Occipital lobe (tissue), 2 donors: ENCODE measurements around the gene ITGB2. TPM values are rescaled to one million over a fixed set of nuclear protein-coding genes. Genes with fewer than 3 reads are reported as not detected.

ENCODE experiments used
- DNase-seq: peaks from one replicate; lab custom pipeline; 2025; lab: John Stamatoyannopoulos, UW
- total RNA-seq: library from RNA; depleted of rRNA; stranded (reverse); fragments of >200 nt; gene quantifications from one replicate; pipeline ENCODE4 v1.2.3, GENCODE V29; 2014

ITGB2 gene
- total RNA-seq, 1 donor from 2014 or later: 9.2 TPM

DNA sequence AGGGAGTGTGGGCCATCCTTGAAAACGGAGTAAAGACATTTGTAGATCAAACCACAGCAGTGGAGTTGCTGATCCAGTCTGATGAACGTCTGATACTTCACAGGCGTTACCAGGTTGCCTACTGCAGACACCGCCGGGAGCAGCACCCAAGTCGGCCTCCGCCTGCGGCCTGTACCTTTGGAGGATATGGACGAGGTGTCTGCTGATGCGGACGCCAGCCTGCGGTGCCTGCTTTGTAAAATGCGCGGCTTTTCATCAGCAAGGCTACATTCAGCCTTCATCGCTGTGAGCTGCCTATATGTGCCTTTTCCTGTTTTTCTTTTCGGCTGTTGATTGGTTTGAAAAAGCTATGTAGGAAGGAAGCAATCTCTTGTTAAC is 35.1 kb upstream of the ITGB2 start:
- no peak for DNase-seq

DNA sequence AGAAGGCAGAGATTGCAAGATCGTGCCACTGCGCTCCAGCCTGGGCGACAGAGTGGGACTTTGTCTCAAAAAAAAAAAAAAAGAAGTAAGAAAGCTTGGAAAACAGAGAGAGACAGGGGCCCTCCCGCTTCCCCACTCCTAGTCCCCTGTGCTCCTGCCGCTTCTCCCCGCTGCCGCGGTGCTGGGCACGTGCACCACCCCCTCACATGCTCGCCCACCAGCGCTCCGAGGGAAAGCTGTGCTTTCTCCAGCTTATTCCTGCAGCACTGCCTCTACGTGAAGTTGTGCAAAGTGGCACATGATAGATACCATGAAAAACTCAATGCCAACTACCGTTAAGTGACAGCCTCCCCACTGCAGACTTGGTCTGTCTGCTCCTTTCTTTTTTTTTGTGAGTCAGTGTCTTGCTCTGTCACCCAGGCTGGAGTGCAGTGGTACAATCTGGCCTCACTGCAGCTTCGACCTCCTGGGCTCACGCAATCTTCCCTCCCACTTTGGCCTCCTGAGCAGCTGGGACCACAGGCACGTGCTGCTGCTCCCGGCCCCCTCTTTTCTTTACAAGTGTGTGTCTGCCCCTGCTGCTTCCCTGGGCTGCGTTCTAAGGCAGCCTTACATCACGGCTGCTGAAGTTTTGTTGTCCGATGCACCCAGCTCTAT is 34.6 kb upstream of the ITGB2 start:
- no peak for DNase-seq

DNA sequence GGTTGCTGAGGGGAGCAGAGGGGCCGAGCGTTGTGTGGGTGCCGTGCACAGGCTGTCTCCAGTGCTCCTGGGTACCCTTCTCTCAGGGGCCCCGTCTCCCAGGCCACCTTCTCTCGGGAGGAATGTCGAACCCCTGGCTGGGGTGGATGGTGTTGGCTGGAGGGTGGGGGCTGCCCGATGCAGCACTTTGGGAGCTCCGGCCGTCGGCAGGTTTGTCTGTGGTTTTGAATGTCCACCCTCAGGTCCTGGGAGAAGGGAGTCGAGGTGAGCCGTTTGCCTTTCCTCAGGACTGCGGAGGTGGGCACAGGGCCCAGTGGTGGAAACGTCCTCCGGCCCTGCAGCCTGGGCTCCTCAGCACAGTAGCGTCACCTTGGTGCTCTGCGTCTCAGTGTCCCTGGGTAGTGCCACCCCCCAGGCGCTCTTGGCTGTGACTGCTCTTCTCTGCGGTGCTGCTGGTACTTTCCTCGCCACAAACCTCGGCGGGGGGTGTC is 33.6 kb upstream of the ITGB2 start:
- no peak for DNase-seq

DNA sequence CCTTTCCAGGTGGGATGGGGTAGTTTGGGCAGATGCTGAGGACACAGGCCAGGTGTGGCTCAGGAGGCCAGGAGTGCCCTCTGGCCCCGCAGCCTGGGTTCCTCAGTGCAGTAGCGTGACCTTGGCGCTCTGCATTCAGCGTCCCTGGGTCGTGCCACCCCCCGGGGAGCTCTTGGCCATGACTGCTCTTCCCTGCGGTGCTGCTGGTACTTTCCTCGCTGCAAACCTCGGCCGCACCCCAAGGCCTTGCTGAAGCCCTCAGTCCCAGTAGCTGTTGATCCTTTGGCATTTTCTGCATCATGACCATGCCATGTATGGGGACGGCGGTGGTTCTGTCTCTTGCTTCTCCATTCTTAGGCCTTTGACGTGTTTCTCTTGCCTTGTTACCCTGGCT is 32.9 kb upstream of the ITGB2 start:
- DNase-seq: no peak

DNA sequence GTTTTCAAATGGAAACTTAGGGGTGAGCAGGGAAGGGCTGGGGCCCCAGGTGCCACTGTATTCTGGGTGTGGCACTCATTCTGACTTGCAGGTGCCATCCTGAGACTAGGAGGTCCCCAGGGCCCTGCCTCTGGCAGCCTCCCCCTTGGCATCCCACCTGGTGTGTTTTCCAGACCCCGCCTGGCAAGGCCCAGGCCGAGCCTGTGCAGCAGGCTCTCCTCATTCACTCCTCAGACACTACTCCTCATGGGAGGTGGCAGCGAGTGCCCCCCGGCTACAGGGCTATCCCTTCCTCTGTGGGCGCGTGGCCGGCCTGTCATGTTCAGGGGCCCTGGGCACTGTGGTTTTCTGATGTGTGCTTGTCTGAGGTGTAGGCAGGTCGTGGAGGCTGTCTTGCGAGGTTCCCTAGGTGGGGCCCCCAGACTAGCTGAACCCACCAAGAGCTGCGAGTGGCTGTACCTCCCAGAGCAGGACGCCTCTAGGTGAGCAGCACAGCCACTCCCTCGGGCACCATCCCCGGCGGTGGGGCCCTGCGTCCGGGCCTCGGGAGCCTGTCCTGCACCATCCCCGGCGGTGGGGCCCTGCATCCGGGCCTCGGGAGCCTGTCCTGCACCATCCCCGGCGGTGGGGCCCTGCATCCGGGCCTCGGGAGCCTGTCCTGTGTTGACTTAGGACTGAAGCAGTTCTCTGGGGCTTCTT is 32.4 kb upstream of the ITGB2 start:
- no peak for DNase-seq

DNA sequence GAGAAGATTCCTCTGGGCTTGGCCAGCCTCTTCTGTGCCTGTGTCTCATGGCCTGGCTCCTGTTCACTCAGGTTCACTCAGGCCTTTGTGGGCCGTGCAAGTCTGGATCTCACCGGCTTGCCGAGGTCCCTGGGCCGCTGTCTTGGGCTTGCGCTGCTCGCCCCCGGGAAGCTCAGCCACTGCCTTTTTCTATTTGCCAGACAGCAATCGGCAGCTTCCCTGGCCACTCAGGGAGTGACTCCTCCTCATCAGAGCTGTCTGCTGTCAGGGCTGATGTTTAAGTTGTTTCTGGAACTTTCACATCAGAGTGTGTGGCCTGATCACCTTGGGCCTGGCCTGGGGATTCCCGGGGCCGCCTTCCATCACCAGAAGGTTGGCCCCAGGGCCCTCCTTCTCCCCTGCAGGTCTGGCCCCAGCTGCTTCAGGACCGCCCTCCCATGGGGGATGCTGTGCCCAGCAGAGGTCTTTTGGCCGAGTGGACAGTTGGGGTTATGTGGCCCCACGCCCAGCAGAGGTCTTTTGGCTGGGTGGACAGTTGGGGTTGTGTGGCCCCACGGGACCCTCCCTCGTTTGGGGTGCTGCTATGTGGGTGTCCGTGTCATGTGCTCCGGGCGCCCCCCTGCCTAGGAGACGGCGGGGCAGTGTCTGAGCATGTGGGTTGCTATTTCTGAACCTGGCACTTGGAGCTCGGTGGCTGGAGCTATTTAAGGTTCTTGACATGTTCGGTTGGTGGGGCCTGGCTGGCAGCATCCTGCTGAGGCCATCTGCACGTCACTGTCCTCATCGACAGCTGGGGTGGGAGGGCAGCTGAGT is 31.6 kb upstream of the ITGB2 start:
- no peak for DNase-seq

DNA sequence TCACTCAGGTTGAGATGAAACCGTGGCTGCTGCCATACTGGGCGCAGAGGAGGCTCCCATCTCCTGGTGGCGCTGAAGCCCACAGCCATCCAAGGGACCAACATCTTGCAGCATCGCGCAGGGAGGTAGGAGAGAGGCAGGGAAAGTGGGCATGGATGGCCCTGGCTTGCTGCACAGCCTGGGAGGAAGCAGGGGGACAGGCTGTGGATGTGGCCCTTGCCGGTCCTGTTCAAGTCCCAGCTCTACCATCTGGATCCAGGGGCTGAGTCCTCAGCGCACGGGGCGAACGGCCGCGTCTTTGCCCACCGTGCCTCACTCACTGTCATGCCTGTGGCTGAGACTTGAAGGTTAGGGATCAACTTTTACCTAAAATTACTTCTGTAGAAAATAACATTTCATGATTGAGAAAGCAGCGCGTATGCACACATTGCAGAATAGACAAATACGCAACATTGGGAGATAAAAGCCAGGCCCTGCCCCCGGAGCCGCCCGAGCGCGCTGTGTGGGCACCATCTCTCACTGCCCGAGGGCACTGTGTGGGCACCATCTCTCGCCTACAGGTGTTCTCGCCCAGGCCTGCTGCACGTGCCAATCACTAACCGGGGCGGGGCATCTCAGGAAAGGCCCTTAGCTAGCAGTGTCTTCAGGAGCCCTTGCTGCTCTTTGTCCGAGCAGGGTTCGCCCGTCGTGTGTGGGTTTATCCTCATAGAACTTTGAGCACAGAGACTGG is 30.7 kb upstream of the ITGB2 start:
- no peak for DNase-seq

DNA sequence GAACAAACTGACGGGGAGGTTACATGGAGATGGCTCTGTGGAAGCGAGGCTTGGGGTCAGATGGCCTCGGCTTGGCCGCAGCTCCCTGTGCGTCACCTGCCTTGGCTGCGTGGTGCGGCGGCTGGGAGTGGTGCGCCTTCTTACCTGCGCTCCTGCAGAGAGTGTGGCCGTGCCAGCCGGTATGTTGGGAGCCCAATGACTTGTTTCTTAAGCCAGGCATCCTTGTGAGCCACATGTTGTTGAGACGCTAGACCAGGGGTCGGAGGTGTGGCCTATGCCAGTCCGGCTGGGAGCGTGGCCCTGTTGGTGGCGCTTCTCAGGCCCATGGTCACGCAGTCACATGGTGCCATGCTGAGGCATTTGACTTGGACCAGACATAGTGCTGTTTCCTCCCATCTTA is 29.7 kb upstream of the ITGB2 start:
- no peak for DNase-seq

DNA sequence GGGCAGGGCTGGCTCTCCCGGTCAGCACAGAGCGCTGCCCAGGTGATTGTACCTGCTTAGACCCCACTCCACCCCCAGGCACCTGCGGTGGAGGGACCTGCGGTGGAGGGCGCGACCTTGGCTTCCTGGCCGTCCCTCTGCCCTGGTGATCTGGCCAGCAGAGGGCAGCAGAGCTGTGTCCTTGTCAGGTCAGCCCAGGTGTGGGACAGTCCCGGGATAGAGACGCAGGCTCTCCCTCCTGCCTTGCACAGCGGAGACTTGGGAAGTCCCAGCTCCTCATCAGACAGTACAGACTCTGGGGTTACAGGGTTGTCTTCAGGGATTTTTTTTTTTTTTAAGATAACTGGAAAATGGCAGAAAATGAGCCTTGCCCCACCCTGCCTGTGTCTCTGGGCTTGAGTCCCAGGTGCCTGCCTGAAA is 29.1 kb upstream of the ITGB2 start:
- no peak for DNase-seq

DNA sequence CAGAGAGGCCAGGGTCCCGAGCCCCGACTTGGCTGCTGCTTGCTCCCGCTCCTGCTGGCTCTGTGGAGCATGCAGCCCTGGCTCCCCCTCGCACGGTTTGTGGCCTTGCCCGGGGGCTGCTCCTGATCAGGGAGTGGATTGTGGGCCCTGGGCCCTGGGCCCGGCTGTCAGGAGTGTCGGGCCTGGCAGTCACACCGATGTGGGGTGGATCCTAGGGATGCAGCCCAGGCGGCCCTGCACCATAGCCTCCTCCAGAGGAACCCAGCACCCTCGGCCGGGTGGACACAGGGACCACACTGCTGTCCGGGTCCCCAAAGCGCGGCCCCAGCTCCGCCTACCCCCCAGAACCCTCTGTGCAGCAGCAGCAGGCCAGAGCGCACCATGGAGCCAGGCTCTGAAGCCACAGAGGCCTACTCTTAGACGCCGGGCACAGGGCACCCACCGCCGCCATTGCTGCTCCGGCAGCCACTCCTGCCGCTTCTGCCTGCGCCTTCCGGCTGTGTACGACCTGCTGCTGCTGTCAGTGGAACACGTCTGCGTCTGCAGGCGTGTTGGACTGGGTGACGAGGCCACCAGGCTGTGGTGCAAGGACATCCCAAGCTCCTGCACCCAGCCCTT is 28.6 kb upstream of the ITGB2 start:
- DNase-seq: no peak

DNA sequence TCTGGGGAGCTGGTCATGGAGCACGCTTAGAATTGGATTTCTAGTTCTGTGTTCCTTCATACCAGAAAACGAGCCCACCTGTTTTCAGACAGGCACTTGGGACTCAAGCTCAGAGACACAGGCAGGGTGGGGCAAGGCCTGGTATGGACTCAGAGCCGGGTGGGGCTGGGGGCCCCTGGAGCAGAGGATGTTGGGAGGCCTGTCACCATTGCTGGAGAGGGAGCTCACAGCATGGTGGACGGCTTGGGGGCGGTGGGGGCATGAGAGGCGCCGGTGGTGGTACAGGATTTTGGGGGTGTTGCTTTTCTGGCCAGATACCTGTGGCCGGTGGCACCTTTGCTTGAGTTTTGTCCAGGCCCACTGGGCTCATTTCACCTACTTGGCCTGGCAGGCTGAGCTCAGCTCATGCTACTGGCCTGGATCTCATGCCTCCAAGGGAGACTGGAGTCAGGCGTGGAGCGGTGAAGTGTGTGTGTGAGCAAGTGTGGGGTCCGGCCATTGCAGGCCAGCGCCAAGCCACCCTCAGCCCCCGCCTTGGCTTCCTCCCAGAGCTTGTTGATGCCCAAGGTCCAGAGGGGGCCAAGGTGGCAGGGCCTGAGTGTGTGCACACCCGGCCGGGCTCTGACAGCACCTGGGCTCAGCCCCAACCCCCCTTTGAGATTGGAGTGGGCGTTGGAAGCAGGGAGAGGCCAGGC is 27.9 kb upstream of the ITGB2 start:
- no peak for DNase-seq

DNA sequence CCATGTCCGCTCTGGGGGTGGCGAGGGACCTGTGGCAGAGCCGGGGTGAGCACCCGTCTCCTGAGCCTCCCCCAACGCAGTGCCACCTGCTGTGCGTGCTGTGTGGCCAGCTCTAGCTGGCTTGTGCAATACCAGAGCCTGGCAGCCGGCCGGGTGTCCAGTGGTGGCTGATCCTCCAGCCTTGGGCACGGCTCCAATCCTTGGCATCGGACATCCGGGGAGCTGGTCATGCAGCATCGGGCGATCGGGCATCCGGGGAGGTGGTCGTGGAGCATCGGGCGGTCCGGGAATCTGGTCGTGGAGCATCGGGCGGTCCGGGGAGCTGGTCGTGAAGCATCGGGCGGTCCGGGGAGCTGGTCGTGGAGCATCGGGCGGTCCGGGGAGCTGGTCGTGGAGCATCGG is 27.2 kb upstream of the ITGB2 start:
- no peak for DNase-seq

DNA sequence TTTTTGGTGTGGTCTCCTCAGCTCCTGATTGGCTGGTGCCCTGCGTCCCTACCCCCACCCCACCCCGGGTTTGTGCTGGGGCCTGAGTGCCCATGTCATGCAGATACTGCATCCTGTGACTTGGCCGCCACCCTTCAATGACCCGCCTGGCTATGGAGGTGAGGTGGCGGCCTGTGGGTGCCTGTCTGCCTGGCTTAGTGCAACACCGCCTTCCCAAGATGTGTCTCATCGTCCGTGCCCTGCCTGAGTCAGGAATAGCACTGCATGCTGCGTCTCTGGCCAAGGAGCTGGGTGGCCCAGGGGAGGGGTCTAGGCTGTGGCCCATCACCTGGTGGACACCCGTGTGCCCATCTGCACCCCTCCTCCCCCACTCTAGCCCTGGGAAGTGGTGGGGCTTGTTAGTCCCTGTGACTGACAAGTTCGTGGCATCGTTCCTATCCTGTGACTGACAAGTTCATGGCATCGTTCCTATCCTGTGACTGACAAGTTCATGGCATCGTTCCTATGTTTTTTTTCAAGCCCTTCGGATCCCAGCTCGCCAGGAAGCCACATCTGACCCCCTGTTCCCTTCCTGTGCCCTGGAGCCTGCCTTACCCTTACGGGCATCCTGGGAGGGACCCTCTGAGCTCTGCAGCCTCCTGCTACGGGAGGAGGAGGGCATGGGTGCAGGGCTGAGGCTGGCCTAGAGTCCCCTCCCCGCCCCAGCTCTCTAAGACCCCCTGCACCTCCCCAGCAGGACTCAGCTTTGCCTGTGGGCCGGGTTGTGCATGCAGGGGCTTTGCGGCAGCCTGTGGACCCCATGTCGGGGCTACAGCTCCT is 26.6 kb upstream of the ITGB2 start:
- no peak for DNase-seq

DNA sequence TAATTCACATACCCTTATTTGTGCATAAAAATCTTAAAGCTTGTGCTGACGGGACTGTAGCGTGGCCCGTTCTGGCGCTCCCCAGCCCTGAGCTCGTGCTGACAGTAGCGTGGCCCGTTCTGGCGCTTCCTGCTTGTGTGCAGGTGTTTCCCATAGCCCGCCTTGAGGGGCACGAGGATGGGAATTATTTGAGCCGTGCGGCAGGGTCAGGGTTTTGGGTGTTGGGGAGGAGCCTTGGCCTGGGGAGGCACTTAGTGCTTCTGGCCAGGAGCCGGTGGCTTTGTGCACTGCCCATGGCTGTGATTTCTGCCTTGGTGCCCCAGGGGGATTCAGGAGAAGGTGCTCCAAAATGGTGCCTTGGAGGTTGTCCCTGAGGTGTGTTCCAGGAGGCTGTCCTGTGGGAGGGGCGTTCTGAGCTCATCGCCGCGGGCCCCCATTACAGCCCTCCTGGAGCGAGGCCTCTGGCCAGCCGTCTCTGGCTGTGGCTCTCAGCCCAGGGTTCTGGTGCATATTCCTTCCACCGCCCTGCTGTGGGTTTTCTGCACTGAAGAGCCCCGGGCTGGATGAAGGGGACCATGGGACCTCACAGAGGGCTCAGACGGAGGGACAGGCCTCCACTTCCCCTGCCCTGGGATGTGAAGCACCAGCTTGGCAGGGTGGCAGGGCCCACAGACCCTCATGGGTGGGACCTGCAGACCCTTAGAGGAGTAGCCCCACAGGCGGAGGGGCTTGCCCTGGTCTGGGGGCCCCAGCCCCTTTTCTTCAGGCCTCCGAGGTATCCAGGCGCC is 25.7 kb upstream of the ITGB2 start:
- DNase-seq: no peak

DNA sequence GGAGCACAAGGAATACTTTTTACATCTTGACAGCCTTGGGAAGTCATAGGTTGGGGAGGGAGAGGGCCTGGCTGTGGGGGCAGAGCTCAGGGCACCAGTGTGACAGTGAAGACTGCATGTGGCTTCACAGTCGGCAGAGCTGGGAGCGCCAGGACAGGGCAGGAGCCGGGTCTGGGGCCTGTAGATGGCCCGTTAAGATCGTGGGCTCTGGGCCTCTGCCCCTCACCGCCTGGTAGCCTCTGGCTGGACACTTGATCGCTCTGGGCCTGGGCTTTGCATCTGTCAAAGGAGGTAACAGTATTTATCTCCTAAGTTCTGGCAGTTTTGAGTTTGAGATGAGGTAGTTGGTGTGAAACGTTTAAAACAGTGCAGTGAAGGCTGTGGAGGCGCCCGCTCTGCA is 23.9 kb upstream of the ITGB2 start:
- no peak for DNase-seq

DNA sequence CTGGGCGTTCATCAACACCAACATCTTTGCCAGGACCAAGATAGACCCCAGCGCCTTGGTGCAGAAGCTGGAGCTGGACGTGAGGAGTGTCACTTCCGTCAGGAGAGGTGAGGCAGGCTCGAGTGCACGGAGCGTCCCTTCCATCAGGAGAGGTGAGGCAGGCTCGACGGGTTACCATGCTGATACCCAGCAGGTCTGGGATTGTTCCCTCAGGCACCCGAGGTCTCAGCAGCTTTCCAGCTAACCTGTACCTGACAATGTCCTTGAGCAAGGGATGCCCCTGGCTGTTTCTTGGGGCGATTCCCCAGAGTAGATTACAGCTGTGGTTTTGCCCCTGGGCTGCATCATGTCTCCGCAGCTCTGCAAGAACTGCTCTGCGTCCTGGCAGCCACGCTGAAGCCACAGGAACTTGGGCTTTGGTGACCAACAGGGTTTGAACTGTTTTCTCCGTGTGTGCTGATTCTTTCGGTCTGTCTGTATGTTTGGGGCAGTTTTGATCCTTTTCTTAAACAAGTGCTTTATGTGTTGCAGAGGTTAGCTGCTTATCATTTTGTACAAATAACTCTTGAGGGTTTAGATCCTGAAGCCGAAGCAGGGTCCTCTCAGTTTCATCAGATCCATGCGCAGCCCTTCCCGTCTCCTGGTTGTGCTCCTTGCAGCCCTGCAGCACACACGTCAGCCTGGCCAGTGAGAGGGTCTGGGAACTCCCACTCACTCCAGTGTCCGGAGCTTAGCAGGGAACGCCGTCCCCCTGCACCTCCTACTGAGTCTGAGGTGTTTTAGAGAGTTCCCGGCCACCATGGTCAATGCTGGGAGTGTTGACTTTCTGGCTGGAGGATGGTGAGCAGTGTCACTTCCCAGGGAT is 23.2 kb upstream of the ITGB2 start:
- DNase-seq: no peak

DNA sequence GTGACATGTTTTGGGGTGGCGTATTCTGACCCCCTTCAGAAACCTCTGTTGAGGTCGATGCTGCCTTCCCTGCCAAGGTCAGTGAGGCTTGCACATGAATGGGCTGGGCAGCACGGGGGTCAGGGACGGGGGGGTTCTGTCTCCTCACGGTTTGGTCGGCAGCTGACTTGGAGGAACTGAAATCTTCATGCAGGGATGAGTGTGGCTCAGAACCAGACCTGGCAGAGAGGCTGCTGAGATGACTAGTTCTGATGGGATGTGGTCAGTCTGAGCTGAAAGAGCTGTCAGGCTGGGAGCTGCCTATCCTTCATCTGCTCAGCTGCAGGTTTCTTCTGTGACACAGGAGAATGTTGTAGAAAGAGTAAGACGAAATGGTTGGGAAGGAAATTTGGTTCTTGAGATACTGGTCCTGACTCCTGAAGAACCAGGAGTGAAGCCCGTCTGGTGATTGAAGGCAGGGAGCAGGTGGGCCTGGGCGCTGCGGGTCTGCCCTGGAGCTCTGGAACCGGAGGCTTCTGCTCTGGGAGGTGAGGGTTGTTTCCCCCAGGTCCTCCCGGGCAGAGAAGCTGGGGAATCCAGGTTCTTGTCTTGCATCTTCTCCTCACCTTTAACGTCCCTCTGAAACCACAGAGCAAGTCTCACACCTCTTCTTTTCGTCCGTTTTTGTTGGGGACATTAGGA is 22.4 kb upstream of the ITGB2 start:
- DNase-seq: no peak
